HG03442 (cell line): Measurements from ENCODE around the gene TPRG1.

Source experiments
- ATAC-seq: cut with Tn5 transposase; IDR thresholded peaks from one replicate; pipeline ENCODE4 v1.9.1; 2021; ENCODE audit warnings: mild to moderate bottlenecking, moderate library complexity; ENCODE audit not compliant: unreplicated experiment

TPRG1 gene

GRCh38 chr3:189165092-189165612 is 6.6 kb upstream of the TPRG1 start:
- ATAC-seq: no peak

GRCh38 chr3:189166321-189166720 is 5.5 kb upstream of the TPRG1 start:
- no peak for ATAC-seq

GRCh38 chr3:189167027-189167766 is 4.6 kb upstream of the TPRG1 start:
- ATAC-seq: no peak

GRCh38 chr3:189168711-189169110 is 3.1 kb upstream of the TPRG1 start:
- ATAC-seq: no peak

GRCh38 chr3:189169728-189170127 is 2.0 kb upstream of the TPRG1 start:
- no peak for ATAC-seq

- no peak for ATAC-seq
Observed at GRCh38 chr3:189170559-189170958, 1.2 kb upstream of the TPRG1 start.

DNA sequence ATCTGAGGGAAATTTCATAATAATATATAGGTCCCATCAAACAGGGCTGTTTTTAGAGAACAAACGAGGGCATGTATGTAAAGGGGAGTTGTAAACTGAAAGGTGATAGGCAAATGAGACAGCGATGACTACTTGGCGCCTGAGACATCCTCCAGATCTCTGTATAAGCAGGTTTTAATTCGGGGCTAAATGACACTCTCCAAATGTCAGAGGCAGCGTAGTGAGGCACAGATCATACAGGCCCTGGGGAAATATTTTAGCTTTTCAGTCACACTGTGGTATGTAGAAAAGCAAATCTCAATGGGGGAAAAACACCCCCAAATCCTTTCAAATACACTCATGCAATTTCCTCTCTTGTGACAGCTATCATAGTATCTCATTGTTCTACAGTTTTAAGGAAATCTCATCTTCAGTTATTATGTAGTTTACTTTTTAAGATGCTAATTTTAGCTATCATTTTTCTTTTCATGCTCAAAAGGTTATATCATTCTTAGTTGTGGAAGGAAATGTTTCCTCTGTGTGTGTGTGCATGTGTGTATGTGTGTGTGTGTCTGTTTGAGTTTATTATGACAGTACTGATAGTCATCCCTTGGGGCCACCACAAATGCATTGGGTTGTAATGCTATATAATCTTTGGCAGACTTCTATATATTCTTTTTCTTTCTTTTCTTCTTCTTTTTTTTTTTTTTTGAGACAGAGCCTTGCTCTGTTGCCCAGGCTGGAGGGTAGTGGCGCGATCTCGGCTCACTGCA is 1.1 kb downstream of the TPRG1 start:
- ATAC-seq: no peak

DNA sequence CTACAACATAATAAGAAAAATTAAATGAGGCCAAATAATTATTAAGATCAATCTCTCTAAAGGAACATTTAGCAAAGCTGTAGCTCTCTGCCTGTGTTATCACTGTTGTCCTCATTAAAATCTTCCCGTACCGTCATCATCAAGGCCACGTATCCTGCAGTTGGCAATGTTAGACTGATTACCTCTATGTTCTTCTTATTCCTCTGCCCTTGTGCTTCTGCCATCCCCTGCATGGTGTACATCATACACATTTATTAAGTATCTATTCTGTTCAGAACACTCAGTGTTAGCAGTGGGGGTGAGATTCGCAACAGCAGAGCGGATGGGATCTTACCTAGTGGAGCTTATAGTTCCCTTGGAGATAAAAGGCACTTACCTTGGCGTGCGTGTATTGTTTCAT is 12.8 kb downstream of the TPRG1 start:
- no peak for ATAC-seq

- ATAC-seq: no peak
Observed at GRCh38 chr3:189186101-189186500, 14.3 kb downstream of the TPRG1 start.

DNA sequence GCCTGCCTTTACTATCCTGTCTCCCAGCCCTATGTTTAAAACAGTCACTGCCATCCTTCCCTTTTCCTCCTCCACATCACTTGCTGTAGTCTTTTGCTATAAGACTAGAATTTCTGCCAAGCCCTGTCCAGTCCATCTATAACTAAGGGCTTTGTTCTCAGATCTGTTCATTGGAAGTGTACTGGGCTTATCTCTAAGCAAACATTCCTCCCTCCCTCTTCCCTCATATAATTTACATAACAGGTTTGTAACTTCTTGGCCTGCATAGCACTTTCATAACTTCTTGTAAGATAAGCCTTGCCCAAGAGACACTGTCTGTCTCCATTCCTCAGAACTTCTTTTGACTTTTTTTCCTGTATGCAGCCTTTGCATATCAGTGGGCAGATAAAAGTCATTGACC is 16.7 kb downstream of the TPRG1 start:
- ATAC-seq: no peak

- ATAC-seq: no peak
Observed at GRCh38 chr3:189192725-189193124, 21.0 kb downstream of the TPRG1 start.

DNA sequence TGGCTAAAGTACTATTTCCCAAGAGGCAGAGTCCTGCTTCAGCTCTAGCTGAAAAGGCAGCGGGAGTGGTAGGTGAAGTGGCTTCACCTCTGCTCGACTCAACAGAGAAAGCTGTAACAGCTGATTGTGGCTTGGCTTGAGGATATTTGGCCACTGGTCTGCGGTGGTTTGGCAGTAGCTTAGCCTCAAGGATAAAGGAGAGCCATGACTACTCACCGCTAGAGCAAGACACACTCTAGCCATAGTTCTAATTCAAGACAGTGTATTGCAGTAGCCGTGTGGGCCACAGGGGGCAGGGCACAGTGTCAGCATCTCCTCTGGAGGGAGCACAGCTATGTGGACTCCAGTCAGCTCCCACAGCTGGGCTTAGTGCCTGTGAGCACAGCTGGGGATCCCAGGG is 23.5 kb downstream of the TPRG1 start:
- no peak for ATAC-seq

DNA sequence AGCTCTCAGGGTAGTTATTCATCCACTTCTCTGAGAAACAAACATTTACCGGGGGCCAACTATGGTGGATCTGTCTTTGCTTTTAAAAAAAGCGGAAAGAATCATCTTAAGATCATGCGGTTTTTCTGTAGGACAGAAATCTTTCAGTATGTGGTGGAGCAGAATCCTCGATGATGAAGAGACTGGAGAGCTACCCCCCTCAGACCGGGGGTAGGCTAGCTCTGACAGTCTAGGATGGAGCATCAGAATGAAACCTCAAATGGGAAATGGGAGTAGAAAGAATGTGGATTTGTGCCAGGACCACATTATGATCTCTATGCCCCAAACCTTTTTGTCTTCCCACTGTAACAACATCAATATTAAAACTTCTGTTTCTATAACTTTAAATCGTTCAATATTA is 30.3 kb downstream of the TPRG1 start:
- ATAC-seq: no peak

GRCh38 chr3:189202583-189202982 is 30.8 kb downstream of the TPRG1 start:
- ATAC-seq: no peak

DNA sequence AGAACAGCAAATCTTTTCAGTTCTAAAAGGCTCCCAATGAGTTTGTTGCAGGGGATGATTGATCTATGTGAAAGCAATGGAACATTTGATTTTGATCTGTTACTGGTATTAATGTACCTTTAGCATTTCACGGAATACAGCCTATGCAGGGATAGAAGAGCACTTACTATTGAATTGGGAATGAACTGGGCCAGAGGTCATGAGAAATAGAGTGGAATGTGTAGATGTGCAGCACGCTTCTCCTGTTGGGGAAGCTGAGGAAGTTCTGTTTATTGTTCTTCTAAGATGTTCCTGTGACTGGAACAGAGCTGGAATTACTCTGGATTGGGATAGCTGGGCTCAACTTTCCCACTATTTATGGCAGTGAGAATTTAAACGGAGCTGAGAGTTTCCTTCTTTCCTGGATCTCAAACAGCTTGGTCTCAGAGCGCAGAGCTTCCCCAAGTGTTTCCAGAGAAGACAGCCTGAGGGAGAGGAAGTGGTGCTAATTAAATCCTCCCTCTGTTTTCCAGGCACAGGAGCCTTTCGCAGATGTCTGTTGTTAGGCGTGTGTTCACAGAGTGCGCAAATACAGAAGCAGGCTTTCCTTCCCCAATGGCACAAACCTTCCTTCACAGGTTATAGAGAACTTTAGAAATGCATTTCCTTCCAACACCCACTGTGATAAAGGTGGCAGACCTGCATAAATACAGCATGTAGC is 32.5 kb downstream of the TPRG1 start:
- ATAC-seq: no peak

- ATAC-seq: no peak
Observed at GRCh38 chr3:189204937-189205336, 33.2 kb downstream of the TPRG1 start.

DNA sequence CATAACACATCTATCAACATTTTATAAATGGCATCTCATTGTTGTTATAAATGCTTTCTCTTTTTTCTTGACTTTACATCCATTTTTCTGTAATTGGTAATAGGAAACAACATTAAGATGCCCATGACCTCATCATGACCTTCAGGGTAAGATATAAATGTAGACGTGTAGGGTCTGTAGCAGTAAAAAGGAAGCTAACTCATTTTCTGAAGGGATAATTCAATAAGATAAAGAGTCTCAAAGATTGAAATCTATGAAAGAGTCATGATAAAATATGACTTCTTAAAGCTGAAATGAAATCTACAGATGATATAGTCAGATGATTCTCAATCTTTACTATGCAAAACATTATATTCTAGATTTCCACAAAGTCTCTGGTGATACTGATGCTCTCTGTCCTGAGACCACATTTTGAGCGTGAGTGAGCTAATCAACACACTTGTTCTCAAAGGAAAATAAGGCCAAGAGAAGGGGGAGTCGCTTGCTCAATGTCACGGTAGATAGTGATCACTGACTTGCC is 38.5 kb downstream of the TPRG1 start:
- ATAC-seq: no peak

DNA sequence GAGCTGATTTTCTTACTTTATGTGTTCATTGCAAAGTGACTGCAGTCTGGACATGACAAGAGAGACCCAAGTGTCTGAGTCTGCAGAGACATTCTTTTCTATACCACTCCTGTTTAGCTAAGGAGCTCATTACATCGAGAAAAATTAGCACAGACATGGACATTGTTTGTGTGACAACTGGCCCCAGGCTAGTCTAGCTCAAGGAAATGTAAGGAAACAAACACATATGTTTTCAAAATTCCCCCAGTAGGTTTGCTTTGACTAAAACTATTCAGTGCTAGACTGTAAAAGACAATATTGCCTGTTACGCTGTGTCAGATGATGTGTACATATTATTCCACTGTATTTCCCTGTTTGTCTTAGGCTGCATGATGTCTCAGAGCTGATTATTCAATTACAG is 40.9 kb downstream of the TPRG1 start:
- no peak for ATAC-seq

DNA sequence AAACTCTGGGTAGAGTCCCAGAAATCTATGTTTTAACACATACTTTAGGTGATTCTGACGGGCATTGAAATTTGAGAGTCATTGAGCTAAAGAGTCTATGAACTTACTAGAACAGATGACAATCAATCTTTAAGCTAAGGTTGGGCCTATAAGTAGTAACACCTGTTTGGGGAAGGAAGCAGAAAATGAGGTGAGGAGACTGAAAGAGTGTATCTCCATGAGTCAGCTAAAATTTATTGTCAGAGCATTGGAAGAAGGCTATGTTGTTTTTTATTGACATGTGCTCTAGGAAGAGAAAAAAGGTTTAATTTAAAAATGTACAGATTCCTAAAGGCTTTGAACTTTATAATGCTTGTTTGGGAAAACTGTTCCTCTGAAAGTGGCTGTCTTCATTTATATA is 42.9 kb downstream of the TPRG1 start:
- no peak for ATAC-seq

DNA sequence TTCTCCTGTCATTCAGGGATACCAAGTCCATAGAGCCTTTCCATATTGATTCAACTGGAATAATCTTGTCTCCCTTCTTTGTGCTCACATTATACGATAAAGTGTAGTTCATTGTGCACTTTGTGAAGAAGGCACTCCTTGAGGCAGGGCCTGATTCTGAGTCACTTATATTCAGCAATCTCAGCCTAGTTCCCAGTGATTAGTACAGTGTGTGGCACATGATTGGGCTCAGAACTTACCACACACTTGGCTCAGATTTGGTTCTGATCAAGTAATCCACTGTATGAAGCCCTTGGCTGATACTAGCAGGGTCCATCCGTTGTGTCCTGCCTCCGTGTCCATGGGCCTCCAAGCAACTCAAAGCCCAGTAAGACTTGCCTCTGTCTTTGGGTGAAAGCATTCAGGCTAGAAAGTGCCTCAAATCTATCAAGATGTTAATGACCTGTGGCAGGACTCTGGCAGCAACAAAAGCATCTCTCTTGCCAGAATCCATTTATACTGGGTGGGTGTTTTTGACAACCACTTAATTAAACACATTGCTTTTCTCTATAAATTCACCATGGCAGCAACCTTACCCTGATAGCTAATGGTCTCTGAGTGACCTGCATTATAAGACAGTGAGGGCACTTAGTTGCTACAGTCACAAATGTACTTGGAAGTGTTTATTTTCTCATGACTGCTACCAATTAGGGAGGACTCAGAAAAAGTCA is 51.3 kb downstream of the TPRG1 start:
- no peak for ATAC-seq

DNA sequence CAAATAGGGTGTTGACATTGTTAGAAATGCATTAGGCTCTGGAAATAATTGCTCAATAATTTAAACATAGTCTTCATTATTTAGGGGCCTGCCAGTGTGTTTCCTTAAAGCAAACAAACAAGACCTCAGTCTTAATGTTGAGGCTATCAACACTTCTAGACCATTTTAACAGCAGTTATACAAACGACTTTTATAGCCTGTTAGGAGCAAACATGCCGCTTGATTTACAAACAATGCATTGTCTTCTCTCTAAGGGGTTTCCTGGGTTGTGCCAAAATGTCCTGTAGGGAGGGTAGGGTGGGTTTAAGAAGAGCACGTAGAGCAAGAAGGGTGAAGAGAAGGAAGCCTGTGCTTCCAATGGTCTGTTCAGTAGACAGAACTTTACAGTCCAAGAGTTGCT is 53.7 kb downstream of the TPRG1 start:
- ATAC-seq: no peak
